Activated CD4-positive, alpha-beta memory T cell treated with anti-CD3 and anti-CD28 coated beads, Interleukin-2, amount 10 ng/mL, durations not matched to agents 7 days and 5 days (primary cell): ENCODE data around the gene MMP23B. TPM values are rescaled to one million over a fixed set of nuclear protein-coding genes. Genes with fewer than 3 reads are reported as not detected.

ENCODE experiments used
- CTCF ChIA-PET: fragments of 350-600 bp; sonication (Branson Sonifier 250); formaldehyde crosslinking; loops from one replicate; lab custom pipeline; 2021; ENCODE audit warnings: antibody characterized with exemption, inconsistent platforms; lab: Charles Lee
- POLR2A ChIA-PET: fragments of 350-600 bp; sonication (Branson Sonifier 250); formaldehyde crosslinking; loops from one replicate; lab custom pipeline; 2021; ENCODE audit warnings: antibody characterized with exemption; lab: Charles Lee
- DNase-seq: peaks from one replicate; pipeline ENCODE4 v3.0.0-alpha.2; 2020
- H3K27ac Mint-ChIP-seq: one replicate; pipeline ENCODE4 v1.8.0; 2021; ENCODE audit warnings: mild to moderate bottlenecking, mixed read lengths
- H3K27me3 Mint-ChIP-seq: one replicate; pipeline ENCODE4 v1.8.0; 2021; ENCODE audit warnings: mixed read lengths
- H3K36me3 Mint-ChIP-seq: one replicate; pipeline ENCODE4 v1.8.0; 2021; ENCODE audit warnings: low read depth, mixed read lengths
- H3K4me1 Mint-ChIP-seq: one replicate; pipeline ENCODE4 v1.8.0; 2021; ENCODE audit warnings: mixed read lengths
- H3K4me3 Mint-ChIP-seq: one replicate; pipeline ENCODE4 v1.8.0; 2021; ENCODE audit warnings: mild to moderate bottlenecking, mixed read lengths
- H3K9me3 Mint-ChIP-seq: one replicate; pipeline ENCODE4 v1.8.0; 2021; ENCODE audit warnings: mixed read lengths
- total RNA-seq, 2 experiments: library from RNA; stranded (reverse); gene quantifications; one replicate each; pipeline ENCODE4 v1.2.3, GENCODE V29; 2021

Gene MMP23B
- total RNA-seq, 2 experiments from 2014 or later = 0.63 to 2.4 TPM

DNA sequence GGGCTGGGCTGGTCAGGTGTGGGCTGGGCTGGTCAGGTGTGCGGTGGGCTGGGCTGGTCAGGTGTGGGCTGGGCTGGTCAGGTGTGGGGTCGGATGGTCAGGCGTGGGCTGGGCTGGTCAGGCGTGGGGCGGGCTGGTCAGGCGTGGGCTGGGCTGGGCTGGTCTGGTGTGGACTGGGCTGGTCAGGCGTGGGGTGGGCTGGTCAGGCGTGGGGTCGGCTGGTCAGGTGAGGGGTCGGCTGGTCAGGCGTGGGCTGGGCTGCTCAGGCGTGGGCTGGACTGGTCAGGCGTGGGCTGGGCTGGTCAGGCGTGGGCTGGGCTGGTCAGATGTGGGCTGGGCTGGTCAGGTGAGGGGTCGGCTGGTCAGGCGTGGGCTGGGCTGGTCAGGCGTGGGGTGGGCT is 26.2 kb upstream of the MMP23B start:
- H3K27me3 Mint-ChIP-seq = no peaks in the 10 kb centered on the region

DNA sequence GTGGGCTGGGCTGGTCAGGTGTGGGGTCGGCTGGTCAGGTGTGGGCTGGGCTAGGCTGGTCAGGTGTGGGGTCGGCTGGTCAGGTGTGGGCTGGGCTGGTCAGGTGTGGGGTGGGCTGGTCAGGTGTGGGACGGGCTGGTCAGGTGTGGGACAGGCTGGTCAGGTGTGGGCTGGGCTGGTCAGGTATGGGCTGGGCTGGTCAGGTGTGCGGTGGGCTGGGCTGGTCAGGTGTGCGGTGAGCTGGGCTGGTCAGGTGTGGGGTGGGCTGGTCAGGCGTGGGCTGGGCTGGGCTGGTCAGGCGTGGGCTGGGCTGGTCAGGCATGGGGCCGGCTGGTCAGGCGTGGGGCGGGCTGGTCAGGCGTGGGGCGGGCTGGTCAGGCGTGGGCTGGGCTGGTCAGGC is 25.7 kb upstream of the MMP23B start:
- POLR2A ChIA-PET = interaction anchor here (2.0 kb wide), 1 partner anchor 8 kb away, joined by 7 read pairs; no protein-coding TSS in a partner anchor
- CTCF ChIA-PET = interaction anchor here (1.3 kb wide), 1 partner anchor 9 kb away, joined by 4 read pairs; the partner anchor contains the start of gene MIB2

More for the DNA sequence above, 26.2 kb upstream of the MMP23B start:
- DNase-seq = no peak
- Mint-ChIP-seq H3K36me3 (no peaks in the 10 kb centered on the region), H3K4me1 (peaks cover 14% of the 10 kb centered on the region), H3K27ac (no peak overlapping the region), H3K4me3 (no peak overlapping the region), H3K9me3 (no peaks in the 10 kb centered on the region)
- POLR2A ChIA-PET = interaction anchor here (2.0 kb wide), 1 partner anchor 8 kb away, joined by 7 read pairs; no protein-coding TSS in a partner anchor
- CTCF ChIA-PET = no interaction called here

DNA sequence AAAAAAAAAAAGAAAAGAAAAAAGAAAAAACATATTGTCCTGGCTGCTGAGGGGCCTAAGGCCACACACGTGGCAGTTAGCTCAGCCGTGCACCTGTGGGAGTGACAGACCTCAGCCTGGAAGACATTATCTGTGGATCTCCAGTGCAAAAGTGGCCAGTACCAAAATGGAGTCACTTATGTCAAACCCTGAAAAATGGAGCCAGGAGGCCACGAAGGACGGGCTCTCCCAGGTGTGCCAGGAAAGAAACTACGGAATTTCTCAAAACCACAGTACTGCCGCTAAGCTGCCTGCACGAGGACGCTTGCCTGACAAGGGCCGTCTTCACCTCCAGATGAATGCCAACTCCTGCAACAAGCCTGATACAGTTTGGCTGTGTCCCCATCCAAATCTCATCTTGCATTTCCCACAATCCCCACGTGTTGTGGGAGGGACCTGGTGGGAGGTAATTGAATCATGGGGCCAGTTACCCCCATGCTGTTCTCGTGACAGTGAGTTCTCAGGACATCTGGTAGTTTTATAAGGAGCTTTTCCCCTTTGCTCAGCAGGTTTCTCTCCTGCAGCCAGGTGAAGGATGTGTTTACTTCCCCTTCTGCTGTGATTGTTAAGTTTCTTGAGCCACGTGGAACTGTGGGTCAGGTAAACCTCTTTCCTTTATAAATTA is 22.0 kb upstream of the MMP23B start:
- Mint-ChIP-seq H3K4me3 (no peak overlapping the region), H3K9me3 (no peaks in the 10 kb centered on the region), H3K27ac (no peak overlapping the region), H3K36me3 (peaks cover 6% of the 10 kb centered on the region), H3K4me1 (peaks cover 35% of the 10 kb centered on the region), H3K27me3 (no peaks in the 10 kb centered on the region)
- DNase-seq = no peak
- CTCF ChIA-PET = no interaction called here
- POLR2A ChIA-PET = interaction anchor here (0.9 to 1.0 kb wide), 2 partner anchors 13 to 52 kb away, joined by 3 read pairs; no protein-coding TSS in a partner anchor

More for the DNA sequence above, 25.7 kb upstream of the MMP23B start:
- Mint-ChIP-seq H3K4me1 (peaks cover 16% of the 10 kb centered on the region), H3K27ac (no peak overlapping the region), H3K4me3 (no peak overlapping the region), H3K9me3 (no peaks in the 10 kb centered on the region), H3K27me3 (no peaks in the 10 kb centered on the region), H3K36me3 (no peaks in the 10 kb centered on the region)
- DNase-seq = no peak

DNA sequence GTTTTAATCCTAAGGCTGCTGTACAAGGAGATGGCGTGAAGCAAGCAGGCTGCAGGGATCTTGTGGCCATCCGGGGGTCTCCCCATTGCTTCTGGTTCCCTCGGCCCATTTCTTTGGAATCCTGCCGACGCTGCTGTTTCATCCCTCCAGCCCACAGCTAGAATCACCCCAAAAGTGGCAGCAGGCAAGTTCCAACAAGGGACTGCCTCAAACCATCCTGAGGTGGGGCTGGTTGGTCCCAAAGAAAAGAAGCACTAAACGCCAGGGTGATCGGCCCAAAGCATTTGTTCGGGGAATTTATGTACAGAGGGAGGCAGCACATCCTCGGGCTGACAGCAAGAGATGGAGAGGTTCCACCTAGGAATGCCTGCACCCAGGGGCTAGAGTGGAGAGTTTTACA is 21.2 kb upstream of the MMP23B start:
- H3K4me3 Mint-ChIP-seq = no peak overlapping the region
- ChIA-PET CTCF (no interaction called here), POLR2A (interaction anchor here (1.0 kb wide), 1 partner anchor 53 kb away, joined by 3 read pairs; no protein-coding TSS in a partner anchor)
- DNase-seq = no peak
- peaks cover 6% of the 10 kb centered on the region for H3K36me3 Mint-ChIP-seq
- H3K27me3 Mint-ChIP-seq = no peaks in the 10 kb centered on the region
- H3K9me3 Mint-ChIP-seq = no peaks in the 10 kb centered on the region
- no peak overlapping the region for H3K27ac Mint-ChIP-seq
- peaks cover 36% of the 10 kb centered on the region for H3K4me1 Mint-ChIP-seq

DNA sequence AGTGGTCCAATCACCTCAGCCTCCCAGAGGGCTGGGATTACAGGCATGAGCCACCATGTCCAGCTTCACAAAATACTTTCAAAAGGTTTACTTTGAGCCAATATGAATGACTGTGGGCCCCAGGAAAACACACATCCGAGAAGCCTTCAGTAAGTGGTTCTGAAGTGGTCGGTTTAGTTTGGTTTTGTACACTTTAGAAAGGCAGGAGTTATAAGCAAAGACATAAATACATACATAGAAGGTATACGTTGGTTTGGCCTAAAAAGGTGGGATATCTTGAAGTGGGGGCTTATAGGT is 19.9 kb upstream of the MMP23B start:
- CTCF ChIA-PET = no interaction called here
- Mint-ChIP-seq H3K4me3 (no peak overlapping the region), H3K4me1 (peaks cover 36% of the 10 kb centered on the region), H3K9me3 (no peaks in the 10 kb centered on the region), H3K36me3 (peaks cover 6% of the 10 kb centered on the region), H3K27ac (no peak overlapping the region), H3K27me3 (no peaks in the 10 kb centered on the region)
- no peak for DNase-seq
- POLR2A ChIA-PET = no interaction called here

GRCh38 chr1:1613509-1614082 is 18.4 kb upstream of the MMP23B start:
- H3K4me1 Mint-ChIP-seq = peaks cover 36% of the 10 kb centered on the region
- no peak for DNase-seq
- no peaks in the 10 kb centered on the region for H3K27me3 Mint-ChIP-seq
- peaks cover 6% of the 10 kb centered on the region for H3K36me3 Mint-ChIP-seq
- peak overlapping the region; percentile 89 for H3K4me3 Mint-ChIP-seq
- ChIA-PET CTCF (interaction anchor here (0.6 to 1.5 kb wide), 5 partner anchors 12 to 64 kb away, joined by 3 to 4 read pairs (median 3); no protein-coding TSS in a partner anchor), POLR2A (interaction anchor here (1.2 to 3.2 kb wide), 9 partner anchors 10 to 207 kb away, joined by 4 to 42 read pairs (median 8); partner anchors contain the start of gene MMP23B)
- no peaks in the 10 kb centered on the region for H3K9me3 Mint-ChIP-seq
- peak overlapping the region; percentile 91 for H3K27ac Mint-ChIP-seq

DNA sequence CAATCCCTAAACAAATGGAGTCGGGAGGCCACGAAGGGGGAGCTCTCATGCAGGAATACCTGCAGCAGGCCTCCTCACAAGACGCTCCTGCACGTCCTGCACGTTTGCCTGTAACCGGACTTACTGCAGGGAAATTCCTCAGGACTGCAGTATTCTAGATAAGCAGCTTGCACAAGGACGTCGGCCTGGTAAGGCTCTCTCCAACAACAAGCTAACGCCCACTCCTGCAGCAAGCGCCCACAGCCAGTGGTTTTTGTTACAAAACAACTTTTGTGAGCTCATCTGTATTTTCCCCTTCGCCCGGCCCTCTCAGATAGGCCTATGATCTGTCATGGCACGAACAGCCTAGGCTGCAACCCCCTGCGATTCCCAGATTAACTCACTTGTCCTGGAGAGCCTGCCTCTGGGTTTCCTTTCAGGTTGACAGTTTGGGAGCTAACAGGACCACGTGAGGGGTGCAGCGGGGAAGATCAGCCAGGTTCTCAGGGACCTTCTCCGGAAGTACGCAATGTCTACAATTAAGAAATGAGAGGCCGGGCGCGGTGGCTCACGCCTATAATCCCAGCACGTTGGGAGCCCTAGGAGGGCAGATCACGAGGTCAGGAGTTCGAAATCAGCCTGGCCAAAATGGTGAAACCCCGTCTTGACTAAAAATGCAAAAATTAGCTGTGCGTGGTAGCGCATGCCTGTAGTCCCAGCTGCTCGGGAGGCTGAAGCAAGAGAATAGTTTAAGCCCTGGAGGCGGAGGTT is 17.6 kb upstream of the MMP23B start:
- CTCF ChIA-PET = interaction anchor here (0.6 to 1.5 kb wide), 5 partner anchors 8 to 65 kb away, joined by 3 to 4 read pairs (median 3); no protein-coding TSS in a partner anchor
- DNase-seq = peak; percentile 53
- Mint-ChIP-seq H3K36me3 (peaks cover 6% of the 10 kb centered on the region), H3K9me3 (no peaks in the 10 kb centered on the region), H3K27ac (peak overlapping the region; percentile 91), H3K4me3 (peak overlapping the region; percentile 89), H3K27me3 (no peaks in the 10 kb centered on the region), H3K4me1 (peaks cover 36% of the 10 kb centered on the region)
- POLR2A ChIA-PET = interaction anchor here (1.0 to 3.2 kb wide), 15 partner anchors 11 to 295 kb away, joined by 3 to 42 read pairs (median 5); partner anchors contain the start of genes AURKAIP1 and MMP23B

- POLR2A ChIA-PET = interaction anchor here (1.0 to 3.2 kb wide), 14 partner anchors 11 to 295 kb away, joined by 3 to 42 read pairs (median 6); partner anchors contain the start of genes AURKAIP1 and MMP23B
- no peak for DNase-seq
- H3K4me3 Mint-ChIP-seq = peak overlapping the region; percentile 89
Observed at GRCh38 chr1:1614954-1615255, 17.1 kb upstream of the MMP23B start.

DNA sequence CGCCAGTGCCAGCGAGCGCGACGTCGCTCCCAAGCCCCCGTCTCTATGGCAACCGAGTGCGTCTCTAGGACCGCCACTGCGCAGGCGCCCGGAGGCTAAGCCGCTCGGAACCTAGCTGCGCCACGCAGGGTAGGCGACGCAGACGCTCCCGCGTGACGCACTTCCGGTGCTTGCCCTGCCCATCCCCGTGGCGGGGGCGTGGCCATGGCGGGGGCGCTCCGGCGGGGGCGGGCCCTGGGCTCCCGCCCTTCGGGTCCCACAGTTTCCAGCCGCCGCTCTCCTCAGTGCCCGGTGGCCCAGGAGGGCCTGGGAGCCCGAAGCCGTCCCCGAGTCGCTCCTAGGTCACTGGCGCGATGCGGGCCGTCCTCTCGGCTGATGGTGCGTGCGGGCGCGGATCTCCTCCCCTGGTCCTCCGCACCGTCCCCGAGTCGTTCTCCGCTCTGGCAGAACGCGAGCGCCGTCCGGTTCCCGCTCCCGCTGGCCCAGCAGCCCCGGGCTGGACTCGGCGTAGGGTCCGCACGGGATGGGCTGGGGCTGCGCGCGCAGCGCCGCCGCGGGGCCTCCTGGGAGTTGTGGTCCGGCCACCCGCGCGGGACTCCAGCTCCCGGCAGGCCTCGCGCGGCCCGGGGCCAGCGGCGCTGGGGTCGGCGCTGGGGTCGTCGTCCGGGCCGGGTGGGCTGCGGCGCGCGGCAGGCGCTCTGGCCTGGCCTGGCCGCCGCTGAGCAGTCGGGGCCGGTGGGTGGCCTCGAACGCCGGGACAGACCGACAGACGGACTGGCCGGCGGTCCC is 16.5 kb upstream of the MMP23B start, which contains the start of gene MIB2:
MIB2 (plus strand) TSS at position 245 of the 789 bp plus-strand sequence. CDS start 7,953 bp downstream, outside the sequence.
- peak within 1 kb of the TSS; percentile 89 for H3K4me3 Mint-ChIP-seq
- POLR2A ChIA-PET = interaction anchor here (1.0 to 3.2 kb wide), 12 partner anchors 11 to 294 kb away, joined by 3 to 42 read pairs (median 8); partner anchors contain the start of genes AURKAIP1 and MMP23B
- DNase-seq = peak; percentile 98
- CTCF ChIA-PET = interaction anchor here (0.6 to 1.4 kb wide), 2 partner anchors 9 to 145 kb away, joined by 4 read pairs; no protein-coding TSS in a partner anchor
- H3K36me3 Mint-ChIP-seq = peaks cover 6% of the 10 kb centered on the region
- peaks cover 36% of the 10 kb centered on the region for H3K4me1 Mint-ChIP-seq
- H3K9me3 Mint-ChIP-seq = no peaks in the 10 kb centered on the region
- H3K27ac Mint-ChIP-seq = peak within 1 kb of the TSS; percentile 91
- H3K27me3 Mint-ChIP-seq = no peaks in the 10 kb centered on the region

More at GRCh38 chr1:1614954-1615255, 17.1 kb upstream of the MMP23B start:
- no peaks in the 10 kb centered on the region for H3K9me3 Mint-ChIP-seq
- peaks cover 36% of the 10 kb centered on the region for H3K4me1 Mint-ChIP-seq
- H3K27ac Mint-ChIP-seq = peak overlapping the region; percentile 91
- H3K27me3 Mint-ChIP-seq = no peaks in the 10 kb centered on the region
- peaks cover 6% of the 10 kb centered on the region for H3K36me3 Mint-ChIP-seq
- CTCF ChIA-PET = interaction anchor here (1.4 to 1.5 kb wide), 2 partner anchors 8 to 17 kb away, joined by 3 to 4 read pairs; no protein-coding TSS in a partner anchor

DNA sequence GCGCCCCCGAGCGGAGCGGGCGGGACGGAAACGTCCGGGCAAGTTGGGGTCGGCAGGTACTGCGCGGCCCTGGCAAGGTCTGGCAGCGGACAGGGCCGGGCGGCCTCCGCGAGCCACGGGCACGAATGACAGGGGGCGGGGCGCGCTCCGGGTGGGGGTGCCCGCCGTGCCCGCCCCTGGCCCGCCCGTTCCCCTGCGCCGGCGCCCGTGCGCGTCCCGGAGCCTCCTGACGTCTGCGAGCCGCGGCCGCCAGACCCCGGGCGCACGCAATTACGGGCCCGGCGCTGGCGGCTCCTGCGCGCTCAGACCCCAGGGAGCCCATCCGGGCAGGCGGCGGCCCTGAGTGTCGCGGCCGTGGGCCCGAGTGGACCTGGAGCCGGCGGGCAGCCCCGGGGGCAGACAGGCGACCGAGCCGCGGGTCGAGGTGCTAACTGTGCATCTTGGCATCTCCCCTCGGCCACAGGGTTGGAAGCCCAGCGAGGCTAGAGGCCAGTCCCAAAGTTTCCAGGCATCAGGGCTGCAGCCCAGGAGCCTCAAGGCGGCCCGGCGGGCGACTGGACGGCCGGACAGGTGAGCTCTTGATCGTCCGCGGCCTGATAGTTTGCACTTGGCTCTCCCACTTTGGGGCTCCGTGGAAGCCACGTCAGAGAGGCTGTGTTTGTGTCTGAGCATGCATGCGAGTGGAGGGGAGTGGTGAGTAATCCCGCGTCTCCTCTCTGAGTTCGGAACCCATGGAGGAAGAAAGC is 15.8 kb upstream of the MMP23B start:
- H3K9me3 Mint-ChIP-seq = no peaks in the 10 kb centered on the region
- ChIA-PET CTCF (interaction anchor here (1.4 kb wide), 1 partner anchor 9 kb away, joined by 4 read pairs; no protein-coding TSS in a partner anchor), POLR2A (interaction anchor here (1.5 to 3.2 kb wide), 4 partner anchors 10 to 30 kb away, joined by 3 to 42 read pairs (median 11); partner anchors contain the start of gene MMP23B)
- DNase-seq = peak; percentile 57
- peaks cover 34% of the 10 kb centered on the region for H3K4me1 Mint-ChIP-seq
- H3K4me3 Mint-ChIP-seq = peak overlapping the region; percentile 77
- peaks cover 6% of the 10 kb centered on the region for H3K36me3 Mint-ChIP-seq
- H3K27ac Mint-ChIP-seq = peak overlapping the region; percentile 66
- no peaks in the 10 kb centered on the region for H3K27me3 Mint-ChIP-seq

GRCh38 chr1:1616838-1617237 is 15.1 kb upstream of the MMP23B start:
- no peak for DNase-seq
- Mint-ChIP-seq H3K4me1 (peaks cover 32% of the 10 kb centered on the region), H3K27me3 (no peaks in the 10 kb centered on the region), H3K4me3 (peak overlapping the region; percentile 77), H3K9me3 (no peaks in the 10 kb centered on the region), H3K27ac (peak overlapping the region; percentile 66), H3K36me3 (peaks cover 6% of the 10 kb centered on the region)
- POLR2A ChIA-PET = no interaction called here
- CTCF ChIA-PET = no interaction called here
